PC-3 (cell line): ENCODE measurements around the gene THRB. TPM values are rescaled to one million over a fixed set of nuclear protein-coding genes. Genes with fewer than 3 reads are reported as not detected.

ENCODE experiments used
- ATAC-seq: fragments of 200-7000 bp; cut with Tn5 transposase; 2 replicates; pipeline ENCODE4 v1.9.1; 2020; ENCODE audit warnings: mild to moderate bottlenecking, moderate library complexity
- BruUV-seq: library from RNA; stranded (reverse); fragments of 400-500 nt; replicated peaks from 2 replicates; lab custom pipeline; 2021; lab: Mats Ljungman, UMichigan
- CTCF ChIA-PET: fragments of 300-600 bp; sonication (Branson Sonifier 250); formaldehyde crosslinking; loops from one replicate; lab custom pipeline; 2022; ENCODE audit warnings: antibody characterized with exemption; lab: Charles Lee
- POLR2A ChIA-PET: fragments of 300-600 bp; sonication (Branson Sonifier 250); formaldehyde crosslinking; loops from one replicate; lab custom pipeline; 2022; ENCODE audit warnings: antibody characterized with exemption; ENCODE audit not compliant: unreplicated experiment; lab: Charles Lee
- DNase-seq: peaks from one replicate; pipeline ENCODE4 v3.0.0-alpha.2; 2015
- H2AFZ ChIP-seq: fragments of 300-600 bp; sonication (generic); 2 replicates; pipeline ENCODE4 v1.6.0; 2016; ENCODE audit warnings: antibody characterized with exemption, low read length
- H3F3A ChIP-seq: fragments of 300-600 bp; sonication (generic); one replicate; pipeline ENCODE4 v1.6.0; 2017; ENCODE audit warnings: antibody characterized with exemption, low read length, control low read depth, mild to moderate bottlenecking; ENCODE audit not compliant: unreplicated experiment
- H3K27ac ChIP-seq: fragments of 300-600 bp; sonication (generic); 2 replicates; pipeline ENCODE4 v1.5.1; 2016; ENCODE audit warnings: mild to moderate bottlenecking, low read length
- H3K27me3 ChIP-seq: fragments of 300-600 bp; sonication (generic); 2 replicates; pipeline ENCODE4 v1.6.1; 2016; ENCODE audit warnings: low read length, mixed read lengths
- H3K36me3 ChIP-seq: fragments of 300-600 bp; sonication (generic); 2 replicates; pipeline ENCODE4 v1.6.1; 2016; ENCODE audit warnings: low read depth, mixed run types, low read length, mixed read lengths
- H3K4me1 ChIP-seq: fragments of 300-600 bp; sonication (generic); 2 replicates; pipeline ENCODE4 v1.5.1; 2016; ENCODE audit warnings: low read length; ENCODE audit not compliant: insufficient read depth
- H3K4me2 ChIP-seq: fragments of 300-600 bp; sonication (generic); 2 replicates; pipeline ENCODE4 v1.6.0; 2016; ENCODE audit warnings: low read length
- H3K4me3 ChIP-seq: fragments of 300-600 bp; sonication (generic); 2 replicates; pipeline ENCODE4 v1.5.1; 2016; ENCODE audit warnings: mild to moderate bottlenecking, low read length, mixed read lengths
- H3K79me2 ChIP-seq: fragments of 300-600 bp; sonication (generic); 2 replicates; pipeline ENCODE4 v1.6.1; 2017; ENCODE audit warnings: low read length, mixed read lengths
- H3K9ac ChIP-seq: fragments of 300-600 bp; sonication (generic); 2 replicates; pipeline ENCODE4 v1.6.0; 2016; ENCODE audit warnings: mild to moderate bottlenecking, low read length
- H3K9me2 ChIP-seq: fragments of 300-600 bp; sonication (generic); replicated peaks from 2 replicates; pipeline ENCODE4 v1.6.1; 2016; ENCODE audit warnings: mixed run types, low read length, mixed read lengths
- H3K9me3 ChIP-seq: fragments of 300-600 bp; sonication (generic); 2 replicates; pipeline ENCODE4 v1.6.1; 2016; ENCODE audit warnings: low read length, mixed read lengths
- H4K20me1 ChIP-seq: fragments of 300-600 bp; sonication (generic); 2 replicates; pipeline ENCODE4 v1.6.1; 2016; ENCODE audit warnings: low read length, mixed read lengths
- EZH2 ChIP-seq: fragments of 300-600 bp; sonication (generic); IDR thresholded peaks from one replicate; pipeline ENCODE4 v1.6.1; 2017; ENCODE audit warnings: antibody characterized with exemption, mild to moderate bottlenecking, low read length; ENCODE audit not compliant: unreplicated experiment
- EZH2phosphoT487 ChIP-seq: fragments of 300-600 bp; sonication (generic); IDR thresholded peaks from 2 replicates; pipeline ENCODE4 v1.6.1; 2018; ENCODE audit warnings: mild to moderate bottlenecking, antibody characterized with exemption, low read length, borderline replicate concordance
- intact Hi-C: fragments of 100-400 bp; cut with micrococcal nuclease; formaldehyde crosslinking; loops from 2 replicates; pipeline ENCODE4 v1.9.0; 2023
- total RNA-seq: library from RNA; depleted of rRNA; stranded (reverse); fragments of >200 nt; gene quantifications from 2 replicates; pipeline ENCODE4 v1.2.3, GENCODE V29; 2014
- TF ChIP-seq, protein P1 (sequence below): fragments of 300-600 bp; sonication (generic); conservative IDR thresholded peaks from 2 replicates; pipeline ENCODE4 v1.5.1; 2017; ENCODE audit warnings: antibody characterized with exemption, low read depth, mild to moderate bottlenecking, low read length

THRB gene
- total RNA-seq, 1 experiment from 2014 or later: 9.7 TPM

GRCh38 chr3:24373198-24373959 is 121.3 kb downstream of the THRB start:
- Histone ChIP-seq H4K20me1 (no peaks in the 10 kb centered on the region), H3F3A (no peaks in the 10 kb centered on the region), H3K9me2 (no peaks in the 10 kb centered on the region), H3K4me3 (no peak overlapping the region), H3K9me3 (no peaks in the 10 kb centered on the region), H3K36me3 (no peaks in the 10 kb centered on the region), H2AFZ (no peak overlapping the region), H3K9ac (no peak overlapping the region), H3K79me2 (no peaks in the 10 kb centered on the region), H3K27me3 (no peaks in the 10 kb centered on the region), H3K4me1 (peaks cover 13% of the 10 kb centered on the region), H3K4me2 (no peak overlapping the region), H3K27ac (no peak overlapping the region)
- intact Hi-C loops: no loop called here
- DNase-seq: no peak
- no TSS peak for BruUV-seq
- CTCF ChIA-PET: no interaction called here
- no peak for TF ChIP-seq EZH2
- TF ChIP-seq, protein P1, sequence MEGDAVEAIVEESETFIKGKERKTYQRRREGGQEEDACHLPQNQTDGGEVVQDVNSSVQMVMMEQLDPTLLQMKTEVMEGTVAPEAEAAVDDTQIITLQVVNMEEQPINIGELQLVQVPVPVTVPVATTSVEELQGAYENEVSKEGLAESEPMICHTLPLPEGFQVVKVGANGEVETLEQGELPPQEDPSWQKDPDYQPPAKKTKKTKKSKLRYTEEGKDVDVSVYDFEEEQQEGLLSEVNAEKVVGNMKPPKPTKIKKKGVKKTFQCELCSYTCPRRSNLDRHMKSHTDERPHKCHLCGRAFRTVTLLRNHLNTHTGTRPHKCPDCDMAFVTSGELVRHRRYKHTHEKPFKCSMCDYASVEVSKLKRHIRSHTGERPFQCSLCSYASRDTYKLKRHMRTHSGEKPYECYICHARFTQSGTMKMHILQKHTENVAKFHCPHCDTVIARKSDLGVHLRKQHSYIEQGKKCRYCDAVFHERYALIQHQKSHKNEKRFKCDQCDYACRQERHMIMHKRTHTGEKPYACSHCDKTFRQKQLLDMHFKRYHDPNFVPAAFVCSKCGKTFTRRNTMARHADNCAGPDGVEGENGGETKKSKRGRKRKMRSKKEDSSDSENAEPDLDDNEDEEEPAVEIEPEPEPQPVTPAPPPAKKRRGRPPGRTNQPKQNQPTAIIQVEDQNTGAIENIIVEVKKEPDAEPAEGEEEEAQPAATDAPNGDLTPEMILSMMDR: no peak
- TF ChIP-seq EZH2phosphoT487: no peak
- POLR2A ChIA-PET: no interaction called here
- no peak for ATAC-seq

DNA sequence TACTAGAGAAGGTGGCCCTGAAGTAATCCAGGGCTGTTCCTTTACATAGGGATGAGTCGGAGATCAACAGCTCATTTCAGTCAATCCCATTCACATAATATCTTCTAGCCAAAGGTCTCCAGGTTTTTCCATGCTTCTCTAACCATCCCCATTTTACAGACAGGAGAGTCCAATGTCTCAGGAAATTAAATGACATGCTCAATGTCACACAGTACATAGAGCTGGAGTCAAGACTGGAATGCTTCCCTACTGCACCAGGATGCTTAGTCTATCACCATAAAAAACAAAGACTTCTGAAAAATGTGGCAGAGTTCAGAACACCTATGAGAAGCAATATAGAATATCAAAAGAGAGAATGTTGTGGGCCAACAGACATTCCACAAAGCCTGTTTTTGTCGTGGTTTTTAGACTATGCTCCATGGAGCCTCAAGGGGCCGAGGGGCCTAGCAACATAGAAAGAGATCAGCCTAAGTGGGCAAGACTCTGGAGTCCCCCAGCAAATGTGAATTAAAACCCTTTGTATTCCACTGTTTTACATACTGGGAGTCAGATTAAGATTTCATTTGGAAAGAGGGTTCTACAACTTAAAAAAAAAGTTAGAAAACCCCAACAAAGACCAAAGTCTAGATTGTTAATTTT is 122.0 kb downstream of the THRB start:
- intact Hi-C loops: no loop called here
- no peaks in the 10 kb centered on the region for H3F3A ChIP-seq
- H3K9ac ChIP-seq: no peak overlapping the region
- POLR2A ChIA-PET: no interaction called here
- no peak overlapping the region for H2AFZ ChIP-seq
- H3K36me3 ChIP-seq: no peaks in the 10 kb centered on the region
- H3K9me3 ChIP-seq: no peaks in the 10 kb centered on the region
- DNase-seq (no peak), ATAC-seq (no peak)
- H3K9me2 ChIP-seq: no peaks in the 10 kb centered on the region
- H3K79me2 ChIP-seq: no peaks in the 10 kb centered on the region
- no peak for TF ChIP-seq EZH2
- no peak for TF ChIP-seq EZH2phosphoT487
- TF ChIP-seq, protein P1: no peak
- H3K4me2 ChIP-seq: no peak overlapping the region
- CTCF ChIA-PET: no interaction called here
- BruUV-seq: no TSS peak
- no peak overlapping the region for H3K4me3 ChIP-seq
- peaks cover 13% of the 10 kb centered on the region for H3K4me1 ChIP-seq
- no peaks in the 10 kb centered on the region for H3K27me3 ChIP-seq
- H4K20me1 ChIP-seq: no peaks in the 10 kb centered on the region
- H3K27ac ChIP-seq: no peak overlapping the region
